K562 (cell line): Measurements from ENCODE around the gene TLR5. TPM values are rescaled to one million over a fixed set of nuclear protein-coding genes. Genes with fewer than 3 reads are reported as not detected.

Source experiments
- CREB1 ChIP-seq, 2 experiments: sonication (generic) in 1 of 2; formaldehyde crosslinking in 1 of 2; IDR thresholded peaks; 2 replicates each; pipeline versions ENCODE4 v1.6.1 to v1.8.0; 2012 to 2022; ENCODE audit warnings: inconsistent platforms in 1 of 2, mild to moderate bottlenecking in 1 of 2, missing genetic modification reagents in 1 of 2, moderate library complexity in 1 of 2
- CREM ChIP-seq: IDR thresholded peaks from 2 replicates; pipeline ENCODE4 v1.6.1; 2014; ENCODE audit warnings: antibody characterized with exemption, low read depth
- CTCF ChIP-seq, 3 experiments: IDR thresholded peaks in 2 of 3; conservative IDR thresholded peaks in 1 of 3; 2 replicates each; pipeline ENCODE4 v1.5.1; 2011 to 2012; ENCODE audit warnings: low read length in 3 of 3, mild to moderate bottlenecking in 3 of 3, control low read depth in 2 of 3, improper control_type of control experiment in 1 of 3, inconsistent platforms in 1 of 3, low read depth in 1 of 3, mixed read lengths in 1 of 3, moderate library complexity in 1 of 3; ENCODE audit not compliant: insufficient read depth in 2 of 3
- GMEB1 ChIP-seq: fragments of 250-450 bp; sonication (Bioruptor Pico); IDR thresholded peaks from 2 replicates; pipeline ENCODE4 v1.4.0; 2020; ENCODE audit warnings: mild to moderate bottlenecking
- HMG20B ChIP-seq: fragments of 250-450 bp; sonication (Bioruptor Pico); IDR thresholded peaks from 2 replicates; pipeline ENCODE4 v1.5.0; 2021; ENCODE audit warnings: mild to moderate bottlenecking
- MBD2 ChIP-seq: sonication (generic); IDR thresholded peaks from 2 replicates; pipeline ENCODE4 v1.6.1; 2016; ENCODE audit warnings: low read depth, borderline replicate concordance
- MCM3 ChIP-seq: fragments of 450-650 bp; IDR thresholded peaks from 2 replicates; pipeline ENCODE4 v1.6.1; 2016
- MEIS2 ChIP-seq: fragments of 450-650 bp; IDR thresholded peaks from 2 replicates; pipeline ENCODE4 v1.6.1; 2014; ENCODE audit warnings: mild to moderate bottlenecking; ENCODE audit not compliant: partially characterized antibody
- NCOA1 ChIP-seq: fragments of 450-650 bp; IDR thresholded peaks from 2 replicates; pipeline ENCODE4 v1.6.1; 2016; ENCODE audit warnings: low read depth
- NCOA4 ChIP-seq: fragments of 450-650 bp; IDR thresholded peaks from 2 replicates; pipeline ENCODE4 v1.6.1; 2018; ENCODE audit warnings: mild to moderate bottlenecking; ENCODE audit not compliant: partially characterized antibody
- NELFE ChIP-seq: IDR thresholded peaks from 2 replicates; pipeline ENCODE4 v1.6.1; 2011; ENCODE audit warnings: mild to moderate bottlenecking; ENCODE audit not compliant: insufficient read depth, insufficient read length
- NFXL1 ChIP-seq: fragments of 450-650 bp; formaldehyde crosslinking; IDR thresholded peaks from 2 replicates; pipeline ENCODE4 v1.4.0; 2021; ENCODE audit warnings: mild to moderate bottlenecking
- NFYB ChIP-seq: IDR thresholded peaks from 2 replicates; pipeline ENCODE4 v1.6.1; 2011; ENCODE audit warnings: mild to moderate bottlenecking, moderate library complexity; ENCODE audit not compliant: insufficient read length; ENCODE audit errors: extremely low read depth
- PTTG1 ChIP-seq: fragments of 450-650 bp; IDR thresholded peaks from 2 replicates; pipeline ENCODE4 v1.6.1; 2016; ENCODE audit warnings: low read depth, mild to moderate bottlenecking, missing genetic modification characterization, missing compliant biosample characterization
- RBM15 ChIP-seq: fragments of 200-400 bp; formaldehyde crosslinking; IDR thresholded peaks from 2 replicates; pipeline ENCODE4 v1.6.1; 2018; ENCODE audit warnings: mild to moderate bottlenecking, low read length, moderate library complexity; ENCODE audit not compliant: insufficient read depth
- TARDBP ChIP-seq: fragments of 450-650 bp; IDR thresholded peaks from 2 replicates; pipeline ENCODE4 v1.6.1; 2016
- TBL1XR1 ChIP-seq, 2 experiments: IDR thresholded peaks; 2 replicates each; pipeline ENCODE4 v1.6.1; 2012; ENCODE audit warnings: improper control_type of control experiment in 2 of 2, low read length in 2 of 2, mild to moderate bottlenecking in 1 of 2
- VEZF1 ChIP-seq: fragments of 200-800 bp; sonication (Bioruptor generic); IDR thresholded peaks from 2 replicates; pipeline ENCODE4 v1.6.1; 2017; ENCODE audit warnings: missing genetic modification characterization, missing compliant biosample characterization
- ZNF277 ChIP-seq: fragments of 250-450 bp; sonication (Bioruptor Pico); IDR thresholded peaks from 2 replicates; pipeline ENCODE4 v1.8.0; 2022; ENCODE audit warnings: inconsistent platforms, mild to moderate bottlenecking, moderate library complexity, borderline replicate concordance
- ZNF740 ChIP-seq, 3 experiments: fragments of 200-800 bp in 1 of 3; sonication (Bioruptor generic) in 1 of 3; sonication (generic) in 1 of 3; formaldehyde crosslinking in 1 of 3; IDR thresholded peaks; 2 replicates each; pipeline versions ENCODE4 v1.6.1 to v1.8.0; 2016 to 2022; ENCODE audit warnings: mild to moderate bottlenecking in 2 of 3, missing compliant biosample characterization in 2 of 3, missing genetic modification characterization in 2 of 3, missing genetic modification reagents in 1 of 3
- polyA plus RNA-seq, 8 experiments: library from polyadenylated mRNA; depleted of rRNA in 4 of 8; stranded (reverse) in 5 of 8; unstranded in 3 of 8; fragments of >200 nt; fragmentation: Nextera tagmentation in 2 of 8; fragmentation: Illumina TruSeq in 1 of 8; extraction: Ambion mirVana in 2 of 8; extraction: Trizol in 1 of 8; gene quantifications; 2 replicates each; pipeline versions ENCODE4 v1.2.1 to v1.2.3, GENCODE V29; 2011 to 2014; ENCODE audit warnings: inconsistent platforms in 1 of 8, missing spikeins in 1 of 8
- total RNA-seq, 7 experiments: library from RNA; depleted of rRNA in 6 of 7; stranded (reverse); fragments of >200 nt in 6 of 7; fragmentation: Illumina TruSeq in 2 of 7; extraction: Trizol in 2 of 7; gene quantifications; 2 replicates each; pipeline versions ENCODE4 v1.2.1 to v1.2.3, GENCODE V29; 2011 to 2021; ENCODE audit warnings: low replicate concordance in 1 of 7

Gene TLR5
- total and polyA plus RNA-seq, 9 of the 15 experiments (the other 6 are each of a cell fraction or from before 2014, with no cell fraction given) = 0.93 to 7.4 (median 1.9) TPM

- TF ChIP-seq GMEB1 (CRISPR knock-in tag) (peak; percentile 76), MBD2 (no peak), NCOA1 (no peak), NFYB (no peak), TARDBP (peak; percentile 64; the same call in 1 of the 2 replicates), NFXL1 (CRISPR knock-in tag) (0 out of 2 replicates have a peak, but pooled peaks have one; percentile 30), CTCF (IDR thresholded peaks at IDR 0.05 in 2 of 3, conservative IDR thresholded peaks at IDR 0.05 in 1 of 3; ENCODE audit: insufficient read depth in 2 of 3, low read depth in 1 of 3, low read length in 3 of 3) (peak; percentile 85 to 92 (median 87)), CREB1 (IDR thresholded peaks at IDR 0.05) (no peak; the same call in none of the 2 replicates), CREB1 (CRISPR knock-in tag; IDR thresholded peaks at IDR 0.05) (peak; percentile 71), MCM3 (no peak), NELFE (no peak), VEZF1 (CRISPR knock-in tag) (peak; percentile 74), ZNF740 (CRISPR knock-in tag; IDR thresholded peaks at IDR 0.05) (peak; percentile 75), ZNF740 (tag; IDR thresholded peaks at IDR 0.05) (no peak), PTTG1 (tag) (no peak), MEIS2 (peak; percentile 2), HMG20B (CRISPR knock-in tag) (no peak), CREM (no peak; the same call in 1 of the 2 replicates), NCOA4 (no peak), TBL1XR1 (IDR thresholded peaks at IDR 0.05; ENCODE audit: low read length in 2 of 2) (peak in 1 of 2 experiments; percentile 21; a peak in 1 of 4 replicates), ZNF277 (CRISPR knock-in tag) (no peak), RBM15 (no peak)
Measured at GRCh38 chr1:223142795-223143536, at the start of gene TLR5 (continued).
